Left renal cortex interstitium (tissue), 4 donors: ENCODE measurements around the gene BTG2. TPM values are rescaled to one million over a fixed set of nuclear protein-coding genes. Genes with fewer than 3 reads are reported as not detected.
A peak's percentile ranks its signal among the peaks of the same experiment; 100 is the strongest.
"Not testable (repeated sequence)": the region's sequence is repeated elsewhere in the genome, so short reads cannot be mapped to it uniquely, and the experiment has no call there.

Experiments
- DNase-seq, 4 donors: peaks; one replicate each; pipeline ENCODE4 v3.0.0-alpha.2; 2013; ENCODE audit warnings: low read depth in 4 of 4, low spot score in 2 of 4, missing footprints in 1 of 4
- polyA plus RNA-seq, 4 donors: library from polyadenylated mRNA; unstranded; fragments of 120-200 nt; gene quantifications; one replicate each; pipeline ENCODE4 v1.2.1, GENCODE V29; 2013; ENCODE audit not compliant: insufficient read length in 4 of 4

BTG2 gene
- polyA plus RNA-seq, 4 donors: 86.8 to 215 (median 118) TPM

DNA sequence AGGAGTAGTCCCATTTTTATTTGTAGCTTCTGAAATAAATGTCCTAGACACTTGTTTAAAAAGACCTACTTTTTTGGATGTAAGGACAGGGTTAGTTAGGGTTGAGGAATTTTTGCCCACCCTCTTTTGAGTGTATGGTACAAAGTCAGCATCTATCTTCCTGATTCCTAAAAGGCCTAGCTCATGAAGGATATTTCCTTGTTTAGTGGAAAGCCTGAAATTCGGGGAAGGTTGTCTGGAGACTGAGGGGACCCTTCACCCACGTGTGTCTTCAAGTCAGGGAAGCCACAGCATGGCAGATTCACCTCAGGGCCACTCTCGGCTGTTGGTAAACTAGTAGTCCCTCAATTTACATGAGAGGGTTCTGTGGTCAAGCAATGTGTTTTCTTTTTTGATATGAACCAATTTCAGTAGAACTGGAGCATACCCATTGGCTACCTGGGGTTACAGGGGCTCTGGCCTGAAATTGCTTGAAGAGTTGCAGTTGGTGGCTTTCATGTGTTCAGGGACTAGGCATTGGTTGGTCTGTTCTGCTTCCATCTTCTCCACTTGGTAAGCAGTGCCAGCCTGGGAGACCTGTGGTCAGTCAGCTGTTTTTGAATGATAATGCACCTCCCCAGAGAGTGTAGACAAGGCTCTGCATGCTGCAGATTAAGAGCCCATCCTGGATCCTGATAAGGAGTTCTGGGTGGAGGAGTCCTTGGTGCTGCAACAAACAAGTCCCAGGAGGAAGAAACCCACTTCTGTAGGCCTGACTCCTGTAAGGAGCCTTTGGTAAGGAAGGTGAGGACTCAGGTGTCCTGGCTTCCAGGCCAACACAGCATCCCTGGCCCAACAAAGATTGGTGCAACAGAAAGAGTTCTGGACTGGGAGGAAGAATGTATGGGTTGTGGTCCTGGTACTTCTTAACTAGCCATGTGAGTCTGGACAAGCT is 6.3 kb downstream of the BTG2 start:
- DNase-seq: no peak

DNA sequence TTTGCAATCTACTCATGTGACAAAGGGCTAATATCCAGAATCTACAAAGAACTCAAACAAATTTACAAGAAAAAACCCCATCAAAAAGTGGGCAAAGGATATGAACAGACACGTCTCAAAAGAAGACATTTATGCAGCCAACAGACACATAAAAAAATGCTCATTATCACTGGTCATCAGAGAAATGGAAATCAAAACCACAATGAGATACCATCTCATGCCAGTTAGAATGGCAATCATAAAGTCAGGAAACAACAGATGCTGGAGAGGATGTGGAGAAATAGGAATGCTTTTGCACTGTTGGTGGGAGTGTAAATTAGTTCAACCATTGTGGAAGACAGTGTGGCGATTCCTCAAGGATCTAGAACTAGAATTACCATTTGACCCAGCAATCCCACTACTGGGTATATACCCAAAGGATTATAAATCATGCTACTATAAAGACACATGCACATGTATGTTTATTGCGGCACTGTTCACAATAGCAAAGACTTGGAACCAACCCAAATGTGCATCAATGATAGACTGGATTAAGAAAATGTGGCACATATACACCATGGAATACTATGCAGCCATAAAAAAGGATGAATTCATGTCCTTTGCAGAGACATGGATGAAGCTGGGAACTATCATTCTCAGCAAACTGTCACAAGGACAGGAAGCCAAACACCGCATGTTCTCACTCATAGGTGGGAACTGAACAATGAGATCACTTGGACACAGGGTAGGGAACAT is 8.9 kb downstream of the BTG2 start:
- DNase-seq: not testable (repeated sequence)

- DNase-seq: no peak
Observed at GRCh38 chr1:203316626-203317093, 11.3 kb downstream of the BTG2 start.

DNA sequence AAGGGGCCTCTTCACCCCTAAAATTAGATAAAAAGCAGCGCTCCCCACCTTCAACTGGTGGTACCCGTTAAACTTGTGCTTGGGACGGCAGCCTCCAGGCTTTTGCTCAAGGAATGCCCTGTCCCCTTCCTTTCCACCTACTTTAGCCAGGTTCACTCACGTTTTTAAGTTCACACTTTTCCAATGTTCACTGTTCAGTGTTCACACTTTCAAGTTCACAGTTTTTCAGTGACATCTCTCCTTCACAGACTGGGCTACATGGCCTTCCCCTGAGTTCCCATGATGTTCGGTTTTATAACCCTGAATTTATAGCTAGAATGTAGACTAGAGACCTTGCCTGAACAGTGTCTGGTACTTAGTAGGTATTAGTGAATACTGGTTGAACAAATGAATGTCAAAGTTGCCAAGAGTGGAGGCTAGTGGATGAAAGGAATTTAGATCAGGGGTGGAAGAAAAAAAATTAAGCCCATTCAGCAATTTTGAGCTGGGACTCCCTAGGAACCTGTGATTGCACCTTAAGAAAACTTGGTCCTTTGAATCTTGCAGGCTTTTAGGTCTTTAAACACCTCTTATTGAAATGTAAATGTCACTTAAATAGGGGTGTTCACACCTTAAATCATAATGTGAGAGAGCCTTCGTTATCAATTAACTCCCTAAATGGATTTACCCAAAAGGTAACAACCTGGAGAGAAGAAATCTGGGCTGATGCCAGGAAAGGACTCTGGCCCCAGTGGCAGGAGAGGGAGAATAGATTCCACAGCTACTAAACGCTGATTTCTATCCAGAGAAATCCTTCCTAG is 12.3 kb downstream of the BTG2 start:
- no peak for DNase-seq

DNA sequence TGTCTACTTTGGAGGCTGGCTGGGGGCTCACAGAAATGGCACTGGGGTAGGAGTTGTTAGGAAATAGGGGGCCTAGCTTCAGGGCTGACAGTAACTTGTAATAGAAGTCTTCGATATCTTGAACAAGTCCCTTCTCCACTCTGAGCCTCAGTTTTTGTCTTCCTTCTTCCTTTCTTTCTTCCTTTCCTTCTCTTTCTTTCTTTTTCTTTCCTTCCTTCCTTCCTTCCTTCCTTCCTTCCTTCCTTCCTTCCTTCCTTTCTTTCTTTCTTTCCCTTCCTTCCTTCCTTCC is 12.9 kb downstream of the BTG2 start:
- DNase-seq: no peak

GRCh38 chr1:203320591-203321272 is 15.4 kb downstream of the BTG2 start:
- DNase-seq: no peak

GRCh38 chr1:203321273-203322052 is 16.1 kb downstream of the BTG2 start:
- DNase-seq: no peak

DNA sequence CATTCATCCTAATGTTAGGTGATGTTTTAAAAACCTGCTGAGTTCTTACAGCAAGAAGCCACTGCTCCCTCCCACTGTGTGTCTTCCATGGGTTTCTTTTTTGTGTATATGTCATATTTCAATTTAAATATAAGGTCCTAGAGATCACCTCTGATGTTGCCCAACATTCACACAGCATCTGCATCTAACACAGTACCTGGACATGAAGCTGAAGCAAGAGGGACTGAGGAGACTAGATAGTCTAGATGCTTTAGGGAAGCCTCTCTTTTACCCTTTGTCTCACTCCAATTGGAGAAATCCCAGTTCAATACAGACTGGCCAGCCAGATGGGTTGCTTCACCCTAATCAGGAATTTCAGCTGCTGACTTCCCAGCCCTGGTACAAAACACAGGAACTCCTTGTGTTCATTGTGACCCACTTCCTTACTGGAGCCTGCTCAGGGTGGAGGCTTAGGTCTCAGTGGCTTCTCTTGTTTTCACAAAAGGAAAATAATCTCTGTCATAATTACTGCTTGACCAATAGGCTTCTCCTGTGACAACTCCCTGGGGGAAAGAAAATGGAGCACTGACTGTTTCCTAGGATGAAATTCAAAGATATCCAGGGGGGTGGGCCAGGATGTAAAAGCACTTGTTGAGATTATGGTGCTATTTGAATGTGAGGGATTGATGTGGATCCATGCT is 17.3 kb downstream of the BTG2 start:
- no peak for DNase-seq

- no peak for DNase-seq
Observed at GRCh38 chr1:203323587-203323986, 18.3 kb downstream of the BTG2 start.

- DNase-seq: no peak
Observed at GRCh38 chr1:203324105-203325025, 19.0 kb downstream of the BTG2 start.

DNA sequence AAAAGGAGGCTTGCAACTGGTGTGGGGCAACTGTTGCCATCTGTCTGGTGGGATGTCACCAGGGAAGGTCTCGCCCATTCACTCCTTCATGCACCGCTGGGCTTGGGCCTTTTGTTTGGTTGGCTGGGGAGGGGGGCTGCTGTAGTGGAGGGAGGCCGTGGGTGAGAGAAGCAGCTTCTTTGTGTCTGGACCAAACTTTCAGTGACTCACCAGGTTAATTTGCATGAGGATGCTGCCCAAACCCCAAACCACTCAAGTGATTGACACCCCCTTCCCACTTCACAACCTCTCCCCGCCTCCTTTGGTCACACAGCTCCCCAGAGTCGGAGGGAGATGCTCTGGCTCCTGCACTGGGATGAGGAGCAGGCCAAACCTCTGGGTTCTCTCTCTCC is 19.7 kb downstream of the BTG2 start:
- no peak for DNase-seq

DNA sequence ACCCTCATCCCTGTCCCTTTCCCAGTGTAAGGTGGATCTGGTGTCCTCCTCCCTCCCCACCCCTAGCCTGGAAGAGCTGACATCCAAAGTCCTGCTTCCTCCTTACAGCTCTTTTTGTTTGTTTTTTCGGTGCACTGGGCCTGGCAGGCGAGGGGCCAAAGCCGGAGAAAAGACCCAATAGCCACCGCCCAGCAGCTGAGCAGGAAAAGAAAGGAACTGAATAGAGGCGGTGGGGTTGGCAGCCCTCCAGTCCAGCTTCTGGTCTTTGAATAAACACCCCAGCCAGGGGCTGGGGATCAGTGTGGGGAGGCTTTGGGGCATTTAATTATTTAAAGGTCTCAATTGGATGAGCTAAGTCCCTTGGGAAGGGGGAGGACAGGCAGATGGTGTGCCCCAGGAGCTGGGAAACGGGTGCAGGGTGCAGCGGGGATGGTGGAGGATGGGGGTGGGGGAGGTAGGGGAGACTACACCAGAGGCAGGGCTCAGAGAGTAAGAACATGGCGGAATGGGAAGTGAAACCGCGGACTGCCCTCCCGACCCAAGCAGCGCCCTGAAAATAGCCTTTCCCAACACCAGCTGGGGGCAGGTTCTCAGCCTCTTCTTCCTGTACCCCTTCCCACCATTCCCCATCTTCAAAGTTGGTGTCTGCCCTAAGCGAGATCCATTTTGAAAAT is 20.2 kb downstream of the BTG2 start:
- DNase-seq: no peak

DNA sequence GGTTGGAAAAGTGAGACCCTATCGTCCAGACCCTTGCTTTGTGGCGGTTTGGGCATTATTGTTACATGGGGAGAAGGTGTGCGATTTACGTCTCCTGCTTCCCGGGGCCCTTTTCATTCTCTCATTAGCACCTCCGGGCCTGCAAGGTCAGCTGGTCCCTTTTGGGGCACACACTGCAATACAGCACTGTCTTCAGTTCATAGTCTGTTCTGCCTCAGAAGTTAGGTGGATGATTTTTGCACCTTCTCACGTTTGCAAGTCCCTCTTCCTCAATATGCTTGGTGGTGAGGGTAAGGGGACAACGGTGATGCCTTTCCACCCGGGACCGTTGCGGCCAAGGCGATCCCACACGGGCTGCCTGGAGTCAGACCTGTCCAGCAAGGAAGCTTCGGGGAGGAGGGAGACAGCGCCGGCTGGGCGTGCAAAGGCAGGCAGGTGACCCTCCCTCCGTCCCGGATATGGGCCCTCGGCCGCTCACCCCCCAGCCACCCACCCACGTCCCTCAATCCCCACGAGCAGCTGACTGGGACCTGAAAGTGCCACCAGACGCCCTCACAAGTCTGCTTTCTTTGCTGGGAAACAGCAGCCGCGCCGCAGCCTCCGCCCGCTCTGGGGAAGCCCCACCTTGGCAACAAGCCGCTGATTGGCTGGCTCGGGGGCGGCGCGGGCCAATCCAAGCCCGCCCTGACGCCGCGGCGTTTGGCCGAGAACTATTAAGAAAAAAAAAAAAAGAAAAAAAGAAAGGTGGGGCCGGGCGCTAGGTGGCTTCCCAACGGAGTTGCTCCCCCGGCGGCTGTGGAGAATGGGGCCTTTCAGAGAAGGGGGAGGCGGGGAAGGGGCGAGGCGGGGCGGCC is 21.7 kb downstream of the BTG2 start:
- peak in 2 of 4 donors; percentile 87 to 88 for DNase-seq

DNA sequence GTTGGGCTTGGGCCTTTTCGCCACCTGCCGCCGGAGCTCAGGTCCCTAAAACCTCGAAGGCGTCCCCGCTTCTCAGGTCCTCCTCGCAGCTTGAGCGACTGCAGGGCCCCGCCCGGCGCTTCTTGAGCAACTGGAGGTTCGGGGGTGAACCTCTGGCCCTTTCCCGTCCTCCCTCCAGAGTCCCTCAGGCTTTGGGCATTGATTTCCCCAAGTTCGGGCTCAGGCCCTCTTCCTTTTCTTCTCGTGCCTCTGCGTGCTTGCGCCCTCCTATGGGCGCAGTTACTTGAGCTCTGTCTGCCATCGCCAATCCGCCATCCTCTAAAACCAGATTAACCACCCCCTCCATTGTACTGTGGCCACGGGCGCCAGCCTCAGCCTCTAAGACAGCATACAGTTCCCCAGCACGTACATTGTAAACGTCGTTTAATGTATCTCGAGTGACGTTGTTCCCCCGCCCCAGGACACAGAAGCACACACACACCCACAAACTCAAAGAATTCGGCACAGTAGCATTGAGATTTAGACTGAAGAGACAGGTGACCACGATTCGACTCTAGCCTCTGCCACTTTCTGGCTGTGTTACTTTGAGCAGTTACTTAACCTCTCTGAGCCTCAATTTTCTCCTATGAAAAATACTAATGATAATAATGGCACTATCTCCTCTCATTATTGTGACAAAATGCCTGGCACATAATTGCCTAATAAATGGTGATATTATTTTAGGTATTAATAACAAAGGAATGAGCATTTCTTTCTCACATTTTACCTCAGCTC is 22.6 kb downstream of the BTG2 start:
- DNase-seq: no peak

DNA sequence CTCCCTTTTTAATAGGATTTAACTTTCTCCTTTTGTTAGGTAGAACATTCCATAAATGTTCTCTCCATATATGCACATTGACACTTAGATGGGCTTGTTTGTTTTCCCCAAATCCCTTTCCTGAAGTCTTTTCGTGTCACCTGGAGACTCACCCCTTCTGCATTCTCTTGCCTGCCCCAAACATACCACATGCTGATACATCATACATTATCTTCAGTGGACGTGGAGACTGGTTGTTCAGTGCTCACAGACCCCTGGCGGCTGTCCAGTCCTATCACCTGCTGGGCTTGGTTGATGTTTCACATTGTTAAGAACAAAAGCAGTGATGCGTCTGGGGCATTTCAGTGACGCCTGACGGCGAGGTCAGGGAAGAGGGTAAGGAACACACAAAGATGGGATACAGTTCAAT is 23.4 kb downstream of the BTG2 start:
- no peak for DNase-seq

DNA sequence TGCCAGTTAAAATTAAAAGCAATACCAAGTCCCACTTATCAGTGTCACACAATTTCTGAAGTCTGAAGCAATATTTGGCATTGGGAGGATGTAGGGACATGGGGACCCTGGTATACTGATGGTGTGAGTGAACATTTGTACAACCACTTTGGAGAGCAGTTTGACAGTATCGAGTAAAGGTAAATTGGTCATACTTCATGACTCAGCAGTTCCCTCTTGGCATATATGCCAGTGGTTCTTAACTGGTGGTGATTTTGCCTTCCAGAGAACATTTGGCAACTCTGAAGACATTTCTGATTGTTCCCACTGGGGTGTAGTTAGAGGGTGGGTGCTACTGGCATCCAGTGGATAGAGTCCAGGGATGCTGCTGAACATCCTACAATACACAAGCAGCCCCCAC is 25.9 kb downstream of the BTG2 start:
- DNase-seq: no peak
